ENCODE results near the gene DCDC2.
"Not testable (repeated sequence)": the region's sequence is repeated elsewhere in the genome, so short reads cannot be mapped to it uniquely, and the experiment has no call there.

Gene DCDC2

GRCh38 chr6:24147511-24148153 is 210.2 kb downstream of the DCDC2 start:
- no peak for DNase-seq (ENCODE audit: low read depth)

GRCh38 chr6:24146871-24147270 is 211.0 kb downstream of the DCDC2 start:
- DNase-seq (ENCODE audit: low read depth): no peak

DNA sequence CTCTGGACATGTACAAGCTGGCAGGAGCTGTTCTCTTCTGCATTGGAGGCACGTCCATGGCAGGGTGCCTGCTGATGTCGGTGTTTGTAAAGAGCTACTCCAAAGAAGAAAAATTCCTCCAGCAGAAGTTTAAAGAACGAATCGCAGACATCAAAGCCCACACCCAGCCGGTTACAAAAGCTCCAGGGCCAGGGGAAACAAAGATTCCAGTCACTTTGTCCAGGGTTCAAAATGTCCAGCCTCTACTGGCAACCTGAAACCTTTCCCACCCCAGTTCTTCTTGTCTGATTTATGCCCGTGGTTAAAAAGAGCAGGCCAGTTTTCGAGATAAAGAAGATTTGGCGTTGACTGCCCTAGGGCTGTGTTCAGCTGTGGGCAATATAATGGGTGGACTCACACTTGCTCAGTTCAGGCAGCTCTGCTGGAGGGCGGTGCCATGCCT is 212.1 kb downstream of the DCDC2 start:
- no peak for DNase-seq (ENCODE audit: low read depth)

DNA sequence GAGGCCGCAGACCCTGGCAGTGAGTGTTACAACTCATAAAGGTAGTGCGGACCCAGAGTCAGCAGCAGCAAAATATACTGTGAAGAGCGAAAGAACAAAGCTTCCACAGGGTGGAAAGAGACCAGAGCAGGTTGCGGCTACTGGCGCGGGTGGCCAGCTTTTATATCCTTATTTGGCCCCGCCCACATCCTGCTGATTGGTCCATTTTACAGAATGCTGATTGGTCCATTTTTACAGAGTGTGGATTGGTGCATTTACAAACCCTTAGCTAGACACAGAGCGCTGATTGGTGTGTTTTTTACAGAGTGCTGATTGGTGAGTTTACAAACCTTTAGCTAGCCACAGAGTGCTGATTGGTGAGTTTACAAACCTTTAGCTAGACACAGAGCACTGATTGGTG is 215.1 kb downstream of the DCDC2 start:
- not testable (repeated sequence) for DNase-seq (ENCODE audit: low read depth)

DNA sequence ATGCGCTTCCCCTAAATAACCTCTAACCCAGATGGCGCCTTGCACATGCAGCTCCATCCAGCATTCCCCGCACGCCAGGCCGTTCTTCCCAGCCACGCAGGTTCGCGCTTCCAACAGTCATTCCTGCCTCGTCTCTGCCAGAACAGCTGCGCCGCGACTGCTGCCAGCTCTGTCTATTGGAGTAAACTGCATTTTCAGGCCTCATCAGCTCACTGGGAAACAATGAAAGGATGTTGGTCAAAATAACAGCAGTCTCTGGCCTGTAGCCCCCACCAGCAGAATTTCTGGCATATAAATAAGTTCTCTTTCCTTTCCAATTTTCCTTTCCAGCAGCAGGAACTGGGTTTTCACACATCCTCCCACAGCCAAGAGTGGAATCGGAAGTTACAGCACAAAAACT is 217.3 kb downstream of the DCDC2 start:
- no peak for DNase-seq (ENCODE audit: low read depth)

DNA sequence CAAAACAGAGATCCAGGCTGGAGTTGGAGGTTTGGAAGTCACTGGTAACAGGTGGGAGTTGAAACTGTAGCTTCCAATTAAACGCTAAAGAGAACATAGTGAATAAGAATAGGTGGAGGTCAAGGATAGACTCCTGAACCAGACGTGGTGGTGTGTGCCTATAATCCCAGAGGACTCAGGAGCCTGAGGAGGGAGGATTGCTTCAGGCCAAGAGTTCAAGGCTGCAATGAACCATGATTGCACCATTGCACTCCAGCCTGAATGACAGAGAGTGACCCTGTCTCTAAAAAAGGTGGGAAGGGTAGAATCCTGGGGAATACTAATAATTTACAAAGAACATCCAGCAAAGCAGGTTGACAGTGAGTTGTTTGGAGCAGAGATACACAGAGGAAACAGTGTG is 218.2 kb downstream of the DCDC2 start:
- DNase-seq (ENCODE audit: low read depth): no peak

GRCh38 chr6:24139080-24139479 is 218.8 kb downstream of the DCDC2 start:
- no peak for DNase-seq (ENCODE audit: low read depth)

GRCh38 chr6:24131751-24132150 is 226.1 kb downstream of the DCDC2 start:
- DNase-seq (ENCODE audit: low read depth): no peak

- DNase-seq (ENCODE audit: low read depth): no peak
Observed at GRCh38 chr6:24127316-24127715, 230.5 kb downstream of the DCDC2 start.

- peak; percentile 49 for DNase-seq (ENCODE audit: low read depth)
Observed at GRCh38 chr6:24126586-24127192, 231.2 kb downstream of the DCDC2 start.

DNA sequence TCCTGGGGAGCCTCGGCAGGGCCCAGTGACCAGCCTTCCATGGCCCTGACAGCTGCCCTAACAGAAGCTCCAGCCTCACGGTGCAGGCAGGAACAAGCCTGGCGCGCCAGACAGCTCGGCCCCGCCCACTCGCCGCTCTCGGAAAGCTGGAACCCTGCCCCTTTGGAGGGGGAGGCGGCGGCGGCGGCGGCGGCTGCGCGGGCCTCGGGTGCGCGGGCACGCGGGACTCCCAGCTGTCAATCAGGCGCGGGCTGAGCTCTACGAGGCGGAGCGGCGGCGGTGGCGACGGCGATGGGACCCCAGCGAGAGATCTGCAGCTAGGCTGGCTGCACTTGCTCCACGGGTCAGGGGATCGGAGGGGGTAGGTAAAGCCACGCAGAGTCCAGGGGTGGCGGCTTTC is 231.9 kb downstream of the DCDC2 start, which contains the start of gene NRSN1:
NRSN1 (plus strand) TSS at position 236 of the 400 bp plus-strand sequence. CDS start 8,113 bp downstream, outside the sequence.
- DNase-seq (ENCODE audit: low read depth): no peak

GRCh38 chr6:24122139-24122538 is 235.7 kb downstream of the DCDC2 start:
- no peak for DNase-seq (ENCODE audit: low read depth)

Measured in amniotic epithelial cell (primary cell).